Right atrium auricular region (tissue), 2 donors: ENCODE data around the gene PDE6D. TPM values are rescaled to one million over a fixed set of nuclear protein-coding genes. Genes with fewer than 3 reads are reported as not detected.
A peak's percentile ranks its signal among the peaks of the same experiment; 100 is the strongest.

Experiments
- DNase-seq: peaks from one replicate; pipeline ENCODE4 v3.0.0-alpha.2; 2019; ENCODE audit warnings: low spot score
- H3K27ac ChIP-seq, 2 donors: fragments of 200-600 bp; sonication (generic); 1 replicate in 1 of 2; 2 replicates in 1 of 2; pipeline ENCODE4 v1.5.1; 2016 to 2019
- H3K27me3 ChIP-seq, 2 donors: fragments of 200-600 bp; sonication (generic); one replicate each; pipeline versions ENCODE4 v1.5.1 to v1.6.0; 2017 to 2019
- H3K36me3 ChIP-seq: fragments of 200-600 bp; sonication (generic); one replicate; pipeline ENCODE4 v1.5.1; 2016
- H3K4me1 ChIP-seq, 2 donors: fragments of 200-600 bp; sonication (generic); one replicate each; pipeline versions ENCODE4 v1.5.1 to v1.6.0; 2017 to 2019
- H3K4me3 ChIP-seq, 2 donors: fragments of 200-600 bp; sonication (generic); 1 replicate in 1 of 2; 2 replicates in 1 of 2; pipeline ENCODE4 v1.5.1; 2017 to 2019; ENCODE audit warnings: mild to moderate bottlenecking in 1 of 2, moderate library complexity in 1 of 2
- H3K9me3 ChIP-seq, 2 donors: fragments of 200-600 bp; sonication (generic); one replicate each; pipeline ENCODE4 v1.5.1; 2019
- total RNA-seq, 2 donors: library from RNA; depleted of rRNA; stranded (reverse); fragments of >200 nt; gene quantifications; one replicate each; pipeline ENCODE4 v1.1.0, GENCODE V29; 2016
- TF ChIP-seq, protein P1 (sequence below), 2 donors: fragments of 200-600 bp; sonication (generic); IDR thresholded peaks; one replicate each; pipeline ENCODE4 v1.5.1; 2019; ENCODE audit warnings: antibody characterized with exemption in 2 of 2

The PDE6D gene
- total RNA-seq, 2 donors from 2014 or later: 17.5 to 20.3 TPM

DNA sequence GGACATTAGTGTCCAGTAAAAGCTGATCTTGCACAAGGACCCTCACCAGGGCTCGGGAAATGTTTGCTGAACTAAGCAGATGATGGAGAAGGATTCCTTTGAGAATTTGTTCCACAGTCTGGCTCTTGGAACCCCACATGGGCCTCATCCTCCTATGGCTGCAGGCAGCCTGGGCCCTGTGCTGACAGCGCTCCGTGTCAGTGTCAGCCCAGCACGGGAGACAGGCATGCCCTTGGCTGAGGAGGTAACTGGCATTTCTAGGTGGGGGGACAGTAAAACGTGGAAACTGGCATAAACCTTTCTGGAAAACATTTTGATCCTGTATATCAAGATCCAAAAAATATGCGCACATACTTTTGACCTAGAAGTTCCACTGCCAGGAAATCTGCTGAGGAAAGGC, 62.3 kb downstream of the PDE6D start:
- no peak overlapping the region for H3K27ac ChIP-seq
- H3K9me3 ChIP-seq: no peaks in the 10 kb centered on the region
- H3K4me3 ChIP-seq: no peak overlapping the region
- no peaks in the 10 kb centered on the region for H3K27me3 ChIP-seq
- H3K36me3 ChIP-seq: no peaks in the 10 kb centered on the region
- TF ChIP-seq, protein P1, sequence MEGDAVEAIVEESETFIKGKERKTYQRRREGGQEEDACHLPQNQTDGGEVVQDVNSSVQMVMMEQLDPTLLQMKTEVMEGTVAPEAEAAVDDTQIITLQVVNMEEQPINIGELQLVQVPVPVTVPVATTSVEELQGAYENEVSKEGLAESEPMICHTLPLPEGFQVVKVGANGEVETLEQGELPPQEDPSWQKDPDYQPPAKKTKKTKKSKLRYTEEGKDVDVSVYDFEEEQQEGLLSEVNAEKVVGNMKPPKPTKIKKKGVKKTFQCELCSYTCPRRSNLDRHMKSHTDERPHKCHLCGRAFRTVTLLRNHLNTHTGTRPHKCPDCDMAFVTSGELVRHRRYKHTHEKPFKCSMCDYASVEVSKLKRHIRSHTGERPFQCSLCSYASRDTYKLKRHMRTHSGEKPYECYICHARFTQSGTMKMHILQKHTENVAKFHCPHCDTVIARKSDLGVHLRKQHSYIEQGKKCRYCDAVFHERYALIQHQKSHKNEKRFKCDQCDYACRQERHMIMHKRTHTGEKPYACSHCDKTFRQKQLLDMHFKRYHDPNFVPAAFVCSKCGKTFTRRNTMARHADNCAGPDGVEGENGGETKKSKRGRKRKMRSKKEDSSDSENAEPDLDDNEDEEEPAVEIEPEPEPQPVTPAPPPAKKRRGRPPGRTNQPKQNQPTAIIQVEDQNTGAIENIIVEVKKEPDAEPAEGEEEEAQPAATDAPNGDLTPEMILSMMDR (IDR thresholded peaks at IDR 0.05): no peak
- DNase-seq: no peak
- peaks cover 0 to 32% of the 10 kb centered on the region in 2 donors for H3K4me1 ChIP-seq

DNA sequence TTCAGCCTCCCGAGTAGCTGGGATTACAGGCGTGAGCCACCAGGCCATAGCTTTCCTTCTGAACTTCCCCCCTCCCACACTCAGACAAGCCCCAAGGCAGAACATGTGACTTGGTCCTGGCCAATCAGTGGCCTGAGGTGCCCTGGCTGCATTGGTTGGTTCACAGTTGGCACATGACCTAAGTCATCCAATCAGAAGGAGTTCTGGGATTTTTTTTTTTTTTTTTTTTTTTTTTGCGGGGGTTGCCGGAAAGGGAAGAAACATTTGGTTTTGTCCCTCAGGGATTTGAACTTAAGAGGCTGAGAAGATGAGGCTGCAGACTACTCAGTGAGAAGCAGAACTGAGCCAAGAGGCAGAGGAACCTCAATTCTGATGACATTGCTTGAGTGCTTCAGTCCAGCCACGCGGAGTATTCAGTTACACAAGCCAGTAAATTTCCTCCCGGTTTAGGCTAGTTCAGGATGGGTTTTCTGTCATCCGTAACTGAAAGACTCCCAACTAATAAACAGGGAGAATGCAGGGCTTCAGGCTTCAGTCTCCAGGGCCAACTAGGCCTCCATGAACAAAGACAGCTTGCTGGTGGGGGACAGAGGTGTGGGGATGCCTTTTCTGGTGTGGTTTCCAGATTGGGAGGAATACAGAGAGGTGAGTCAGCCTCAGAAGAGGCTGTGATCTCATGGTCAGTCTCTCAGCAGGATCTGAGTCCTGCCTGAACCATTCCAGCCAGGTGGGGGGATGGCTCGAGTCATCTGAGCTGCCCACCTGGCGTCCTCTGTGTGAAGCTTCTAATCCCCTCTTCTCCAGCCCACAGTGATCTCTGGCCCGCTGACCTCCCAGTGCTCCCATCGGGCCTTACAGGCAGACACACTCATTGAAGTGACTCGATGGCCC, 63.6 kb downstream of the PDE6D start:
- Histone ChIP-seq H3K4me1 (peaks cover 0 to 40% of the 10 kb centered on the region in 2 donors), H3K27ac (peak overlapping the region in 1 of 2 donors; percentile 37), H3K4me3 (no peak overlapping the region), H3K9me3 (no peaks in the 10 kb centered on the region), H3K36me3 (peaks cover 7% of the 10 kb centered on the region), H3K27me3 (no peaks in the 10 kb centered on the region)
- DNase-seq: no peak
- TF ChIP-seq, protein P1 (IDR thresholded peaks at IDR 0.05): no peak

DNA sequence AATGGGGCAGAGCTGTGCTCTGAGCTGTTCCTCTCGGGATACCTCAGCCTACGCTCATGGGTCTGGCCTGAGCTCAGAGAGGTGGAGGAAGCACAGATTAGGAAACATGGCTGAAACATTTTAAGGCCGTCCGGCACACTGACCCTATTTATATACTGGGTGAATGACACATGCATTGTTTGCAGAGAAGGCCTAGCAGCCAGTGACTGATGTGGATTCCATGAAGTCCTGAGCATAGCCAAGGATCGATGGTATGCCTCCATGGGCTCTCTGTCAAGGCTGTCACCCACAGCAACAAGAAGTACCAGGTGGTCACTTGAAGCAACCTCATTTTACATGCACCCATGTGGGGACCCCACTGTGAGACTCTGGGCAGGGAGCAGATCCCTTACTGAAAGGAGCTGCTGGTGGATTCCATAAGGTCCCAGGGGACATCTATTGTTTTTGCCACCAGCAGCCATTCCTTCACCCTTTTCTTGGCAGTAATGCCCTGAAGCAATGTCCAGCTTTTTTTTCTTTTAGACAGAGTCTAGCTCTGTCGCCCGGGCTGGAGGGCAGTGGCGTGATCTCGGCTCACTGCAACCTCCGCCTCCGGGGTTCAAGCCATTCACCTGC, 64.3 kb downstream of the PDE6D start:
- no peaks in the 10 kb centered on the region for H3K9me3 ChIP-seq
- peaks cover 0 to 47% of the 10 kb centered on the region in 2 donors for H3K4me1 ChIP-seq
- TF ChIP-seq, protein P1 (IDR thresholded peaks at IDR 0.05): no peak
- H3K4me3 ChIP-seq: no peak overlapping the region
- no peak for DNase-seq
- H3K27me3 ChIP-seq: no peaks in the 10 kb centered on the region
- peaks cover 15% of the 10 kb centered on the region for H3K36me3 ChIP-seq
- peak overlapping the region in 1 of 2 donors; percentile 37 for H3K27ac ChIP-seq

DNA sequence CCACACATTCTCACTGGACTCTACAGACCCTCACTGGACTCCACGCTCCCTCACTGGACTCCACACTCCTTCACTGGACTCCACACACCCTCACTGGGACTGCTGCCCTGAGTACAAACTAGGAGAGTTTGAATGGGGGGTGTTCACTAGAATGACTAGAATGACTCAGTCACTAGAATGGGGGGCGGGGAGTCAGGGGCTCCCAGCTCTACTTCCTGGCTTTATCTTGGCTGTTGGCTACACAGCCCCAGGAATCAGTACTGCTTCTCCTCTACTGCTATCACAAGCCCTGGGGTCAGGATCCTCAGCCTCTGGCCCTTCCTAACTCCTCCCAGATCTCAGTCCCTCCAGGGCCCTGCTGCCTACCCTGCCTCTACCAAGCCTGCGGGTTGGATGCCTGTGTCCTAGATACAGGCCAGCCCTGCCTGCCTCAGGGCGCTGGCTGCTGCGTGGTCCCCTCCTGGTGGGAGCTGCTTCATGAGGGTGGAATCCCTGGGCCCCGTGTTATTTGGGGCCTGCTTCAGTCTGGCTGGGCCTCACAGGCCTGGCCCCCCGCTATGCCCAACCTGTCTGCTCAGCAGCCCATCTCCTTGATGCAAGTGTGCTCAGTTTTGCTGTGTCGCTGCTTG, 65.0 kb downstream of the PDE6D start:
- Histone ChIP-seq H3K9me3 (no peaks in the 10 kb centered on the region), H3K4me3 (no peak overlapping the region), H3K27ac (peak overlapping the region in 1 of 2 donors; percentile 37), H3K27me3 (no peaks in the 10 kb centered on the region), H3K4me1 (peaks cover 0 to 54% of the 10 kb centered on the region in 2 donors), H3K36me3 (peaks cover 22% of the 10 kb centered on the region)
- TF ChIP-seq, protein P1 (IDR thresholded peaks at IDR 0.05): no peak
- DNase-seq: no peak

DNA sequence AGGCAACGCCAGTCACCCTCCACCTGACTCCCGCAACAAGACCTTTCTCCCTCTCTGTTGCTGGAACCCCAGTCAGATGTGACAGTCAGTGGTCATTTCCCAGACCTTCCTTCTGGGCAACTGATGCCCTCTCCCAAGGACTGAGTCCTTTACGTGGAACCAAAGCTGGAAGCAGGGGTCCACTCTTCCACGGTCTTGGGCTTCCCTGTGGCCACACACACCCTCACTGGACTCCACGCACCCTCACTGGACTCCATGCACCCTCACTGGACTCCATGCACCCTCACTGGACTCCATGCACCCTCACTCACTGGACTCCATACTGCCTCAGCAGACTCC, 65.6 kb downstream of the PDE6D start:
- peaks cover 0 to 57% of the 10 kb centered on the region in 2 donors for H3K4me1 ChIP-seq
- H3K9me3 ChIP-seq: no peaks in the 10 kb centered on the region
- DNase-seq: no peak
- H3K27me3 ChIP-seq: no peaks in the 10 kb centered on the region
- no peak overlapping the region for H3K4me3 ChIP-seq
- H3K27ac ChIP-seq: no peak overlapping the region
- TF ChIP-seq, protein P1 (IDR thresholded peaks at IDR 0.05): peak in 1 of 2 donors; percentile 37
- peaks cover 23% of the 10 kb centered on the region for H3K36me3 ChIP-seq
